GM18519 (cell line): ENCODE measurements around the gene SCN4B.
"Not testable (repeated sequence)": the region's sequence is repeated elsewhere in the genome, so short reads cannot be mapped to it uniquely, and the experiment has no call there.

Experiments used
- ATAC-seq: cut with Tn5 transposase; IDR thresholded peaks from one replicate; pipeline ENCODE4 v1.9.1; 2021; ENCODE audit warnings: mild to moderate bottlenecking, moderate library complexity; ENCODE audit not compliant: unreplicated experiment, low FRiP score

Gene SCN4B, protein sequence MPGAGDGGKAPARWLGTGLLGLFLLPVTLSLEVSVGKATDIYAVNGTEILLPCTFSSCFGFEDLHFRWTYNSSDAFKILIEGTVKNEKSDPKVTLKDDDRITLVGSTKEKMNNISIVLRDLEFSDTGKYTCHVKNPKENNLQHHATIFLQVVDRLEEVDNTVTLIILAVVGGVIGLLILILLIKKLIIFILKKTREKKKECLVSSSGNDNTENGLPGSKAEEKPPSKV

DNA sequence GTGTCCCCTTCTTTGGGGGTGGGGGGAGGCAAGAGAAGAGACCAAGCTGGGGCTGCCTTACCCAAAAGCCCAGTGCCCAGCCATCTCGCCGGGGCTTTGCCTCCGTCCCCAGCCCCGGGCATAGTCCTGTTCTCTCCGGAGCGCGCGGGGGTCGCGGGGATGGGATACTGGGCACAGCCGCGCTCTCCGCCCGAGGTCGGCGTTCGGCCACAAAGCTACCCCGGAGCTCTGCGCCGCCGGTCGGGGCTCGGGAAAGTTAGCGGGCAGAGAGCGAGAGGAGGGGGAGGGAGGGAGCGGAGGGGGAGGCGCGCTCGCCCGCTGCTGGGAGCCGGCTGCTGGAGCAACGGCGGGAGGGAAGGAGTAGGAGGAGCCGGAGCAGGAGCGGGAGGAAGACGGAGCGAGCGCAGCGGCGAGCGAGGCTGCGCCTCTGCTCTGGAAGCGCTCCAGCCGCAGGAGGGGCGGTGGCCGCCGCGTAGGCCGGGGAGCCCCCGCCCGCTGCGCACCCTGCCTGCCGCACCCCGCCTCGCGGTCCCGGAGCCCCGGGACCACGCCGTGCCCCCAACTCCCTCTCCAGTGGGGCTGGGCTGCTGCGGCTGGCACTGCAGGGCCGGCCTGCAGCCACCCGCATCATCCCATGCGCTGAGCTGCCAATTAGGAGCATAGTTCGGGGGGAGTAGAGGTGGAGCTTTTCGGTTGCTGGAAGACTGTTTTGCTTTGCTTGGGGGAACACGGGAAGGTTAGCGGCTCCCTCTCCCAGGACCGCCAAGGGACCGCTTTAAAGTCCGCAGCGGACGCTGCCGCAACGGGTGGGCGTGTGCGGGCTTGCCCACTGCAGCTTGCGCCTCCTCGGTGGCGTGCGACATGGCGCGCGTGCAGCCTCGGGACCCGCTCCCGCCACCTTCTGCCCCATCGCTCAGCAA, at the start of gene SCN4B:
Gene SCN4B (minus strand): TSS at position 272 of the 920 bp plus-strand sequence. CDS start 150 bp downstream, at position 122.
- no peak for ATAC-seq

DNA sequence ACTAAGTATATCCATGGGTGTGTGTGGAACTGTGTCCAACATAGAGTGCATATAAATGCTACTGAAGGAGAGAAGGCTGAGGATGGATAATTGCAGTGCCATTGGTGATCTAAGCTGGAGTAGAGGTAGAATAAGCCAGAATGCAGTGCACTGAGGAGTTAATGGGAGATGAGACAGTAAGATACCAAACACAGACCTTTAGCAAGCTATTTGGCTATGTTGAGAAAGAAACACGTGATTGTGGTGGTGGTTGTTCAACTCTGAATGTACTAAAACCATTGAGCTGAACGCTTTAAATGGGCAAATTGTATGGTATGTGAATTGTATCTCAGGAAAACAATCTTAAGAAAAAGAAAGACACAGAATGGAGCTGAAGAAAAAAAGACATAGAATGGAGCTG, 49.3 kb upstream of the SCN4B start:
- no peak for ATAC-seq

GRCh38 chr11:118200901-118201680, 48.5 kb upstream of the SCN4B start:
- ATAC-seq: no peak

- ATAC-seq: no peak
Measured at GRCh38 chr11:118200497-118200896, 47.9 kb upstream of the SCN4B start.

DNA sequence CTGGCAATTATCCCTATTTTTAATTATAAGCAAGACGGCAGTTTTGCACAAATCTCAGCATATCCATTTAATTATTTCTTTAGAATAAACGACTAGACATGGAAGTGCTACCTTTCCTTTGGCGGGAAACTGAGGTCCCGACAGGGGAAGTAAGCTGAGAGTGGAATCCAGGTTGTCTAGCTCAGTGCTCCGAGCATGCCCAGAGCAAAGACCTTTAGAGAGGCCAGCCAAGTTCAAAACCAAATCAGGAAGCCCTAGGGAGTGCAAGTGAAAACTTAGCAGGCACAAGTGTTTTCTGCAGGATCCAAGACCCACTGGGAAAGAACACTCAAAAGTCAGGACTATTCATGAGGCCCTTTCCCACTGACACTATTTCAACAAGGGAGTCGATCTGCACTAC, 46.5 kb upstream of the SCN4B start:
- no peak for ATAC-seq

DNA sequence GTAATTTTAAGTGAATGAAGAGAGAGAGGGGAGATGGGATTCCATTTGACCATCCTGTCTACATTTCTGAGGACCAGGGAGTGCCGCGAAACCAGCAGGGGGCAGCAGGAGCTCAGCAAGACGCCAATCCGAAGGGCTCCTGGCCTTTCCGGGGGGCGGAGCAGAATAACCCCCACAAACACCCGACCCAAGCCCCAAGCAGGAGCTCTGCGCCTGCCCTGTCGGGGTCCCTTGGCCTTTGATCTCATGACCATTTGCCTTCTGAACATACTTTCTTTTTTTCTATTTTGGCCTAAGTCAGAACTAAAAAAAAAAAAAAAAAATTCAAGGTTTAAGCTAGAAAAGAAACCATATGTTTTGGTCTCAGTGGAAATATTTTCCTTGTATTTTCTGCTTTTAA, 45.7 kb upstream of the SCN4B start:
- no peak for ATAC-seq

GRCh38 chr11:118194835-118195627, 42.4 kb upstream of the SCN4B start:
- no peak for ATAC-seq

DNA sequence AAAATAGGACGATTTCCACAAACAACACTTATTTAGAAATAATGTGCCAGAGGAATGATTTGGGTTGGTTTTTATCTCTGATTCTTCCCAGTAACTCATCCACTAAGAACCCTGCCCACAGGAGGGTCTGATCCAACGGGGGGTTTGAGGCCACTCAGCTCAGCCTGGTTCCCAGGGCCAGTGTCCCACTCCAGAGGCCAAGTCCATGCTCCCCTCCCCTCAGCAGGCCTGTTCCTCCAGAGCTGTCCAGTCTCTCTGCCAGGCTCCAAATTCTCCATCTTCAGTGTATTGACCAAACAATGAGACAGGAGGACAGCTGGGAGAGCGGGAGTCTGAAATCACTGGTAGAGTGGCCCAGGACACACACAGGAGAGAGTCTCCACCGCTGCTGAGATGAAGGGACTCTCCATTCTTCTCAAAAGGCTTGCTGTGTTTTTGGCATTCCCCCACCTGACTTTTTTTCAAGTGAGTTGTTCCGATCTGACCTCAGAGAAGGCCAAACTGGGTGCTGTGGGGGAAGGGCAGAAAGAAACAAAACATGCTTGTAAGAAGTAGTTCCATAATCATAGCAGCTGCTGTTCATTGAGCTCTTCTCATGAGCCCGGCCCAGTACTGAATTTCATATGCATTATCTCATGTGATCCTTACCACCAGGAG, 41.4 kb upstream of the SCN4B start:
- ATAC-seq: no peak

GRCh38 chr11:118192817-118193216, 40.2 kb upstream of the SCN4B start:
- ATAC-seq: not testable (repeated sequence)

GRCh38 chr11:118190942-118191506, 38.4 kb upstream of the SCN4B start:
- ATAC-seq: not testable (repeated sequence)

GRCh38 chr11:118186346-118187107, 33.9 kb upstream of the SCN4B start:
- ATAC-seq: no peak

DNA sequence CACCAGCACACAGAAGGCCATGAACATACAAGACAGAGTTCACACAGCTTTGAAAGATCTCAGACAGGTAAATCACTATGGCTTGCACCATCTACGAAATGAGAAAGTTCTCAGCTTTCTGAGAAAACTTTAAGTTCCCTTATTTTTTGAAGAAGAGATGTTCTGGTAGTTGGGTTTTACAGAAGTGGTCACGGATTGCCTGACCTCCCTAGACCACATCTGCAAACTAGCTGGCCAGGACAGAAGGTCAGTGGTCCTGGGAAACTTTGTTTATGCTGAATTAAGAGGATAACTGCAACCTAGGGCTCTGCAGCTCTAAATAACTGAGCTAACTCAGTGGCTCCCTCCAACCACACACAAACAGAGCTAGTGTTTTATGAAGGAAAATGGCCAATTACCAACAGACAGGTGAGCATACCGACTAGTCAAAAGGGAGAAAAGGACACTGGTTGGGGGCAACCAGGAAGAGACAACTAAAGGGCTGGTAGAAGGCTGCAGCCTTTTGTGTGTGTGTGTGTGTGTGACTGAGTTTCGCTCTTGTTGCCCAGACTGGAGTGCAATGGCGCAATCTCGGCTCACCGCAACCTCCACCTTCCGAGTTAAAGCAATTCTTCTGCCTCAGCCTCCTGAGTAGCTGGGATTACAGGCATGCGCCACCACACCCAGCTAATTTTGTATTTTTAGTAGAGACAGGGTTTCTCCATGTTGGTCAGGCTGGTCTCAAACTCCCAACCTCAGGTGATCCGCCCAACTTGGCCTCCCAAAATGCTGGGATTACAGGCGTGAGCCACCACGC, 32.4 kb upstream of the SCN4B start:
- ATAC-seq: no peak

GRCh38 chr11:118183691-118184090, 31.1 kb upstream of the SCN4B start:
- ATAC-seq: not testable (repeated sequence)

DNA sequence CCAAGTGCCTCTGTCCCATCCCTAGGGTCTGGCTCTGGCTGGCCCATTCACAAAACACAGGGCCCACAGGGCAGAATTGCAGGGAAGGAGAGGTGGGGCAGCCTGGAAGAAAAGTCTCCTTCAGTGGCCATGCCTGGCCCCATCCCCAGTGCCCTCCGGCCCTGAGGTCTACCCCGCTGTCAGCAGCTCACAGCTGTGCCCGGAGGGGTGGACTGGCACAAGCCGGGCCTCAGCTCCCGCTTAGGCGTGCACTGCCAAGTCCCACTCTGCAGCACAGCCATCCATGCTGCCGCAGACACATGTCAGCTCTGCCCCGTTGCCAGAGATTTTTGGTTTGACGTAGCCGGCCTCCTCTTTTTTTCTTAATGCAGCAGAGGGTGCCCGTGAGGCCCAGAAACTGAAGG, 27.7 kb upstream of the SCN4B start:
- ATAC-seq: no peak

- ATAC-seq: no peak
Measured at GRCh38 chr11:118176778-118177134, 24.1 kb upstream of the SCN4B start.

DNA sequence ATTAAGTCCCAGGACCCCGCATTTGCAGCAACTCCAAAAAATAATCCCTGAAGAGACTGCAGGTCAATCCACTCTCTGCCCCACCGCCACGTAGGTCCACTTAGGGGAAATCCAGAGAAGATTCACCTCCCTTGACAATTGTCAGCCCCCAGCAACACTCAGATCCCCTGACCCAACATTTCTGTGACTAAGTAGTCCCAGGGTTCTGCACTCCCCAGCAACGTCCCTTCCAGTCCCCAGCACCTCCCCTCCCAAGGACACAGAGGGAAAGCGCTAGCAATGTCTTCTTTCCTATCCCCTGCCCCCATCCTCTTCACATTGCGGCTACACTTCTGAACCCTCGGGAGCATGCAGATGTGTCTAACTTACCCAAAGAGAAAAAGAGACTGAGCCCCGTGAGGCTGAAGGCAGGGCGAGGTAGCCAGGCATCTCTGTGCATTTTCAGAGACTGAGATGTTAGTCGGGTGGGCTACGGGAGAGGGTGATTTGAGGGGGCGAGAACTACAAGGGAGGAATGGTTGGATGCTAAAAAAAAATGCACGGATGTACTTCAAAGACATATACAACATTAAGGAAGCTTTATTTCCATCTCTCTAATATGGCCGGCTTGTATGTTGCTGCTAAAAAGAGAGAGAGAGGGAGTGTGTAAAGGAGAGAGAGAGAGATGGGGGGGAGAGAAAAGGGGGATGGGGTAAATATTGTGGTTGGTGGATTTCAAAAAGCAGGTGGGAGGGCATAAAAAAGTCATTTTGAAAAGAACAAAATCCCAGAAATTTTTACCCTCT, 23.6 kb upstream of the SCN4B start, which contains the start of gene SCN2B:
Gene SCN2B (minus strand): TSS at position 647 of the 785 bp plus-strand sequence. CDS start 208 bp downstream, at position 439.
- ATAC-seq: no peak
